Measurements from ENCODE around the gene C5orf63.
"Not testable (repeated sequence)": the region's sequence is repeated elsewhere in the genome, so short reads cannot be mapped to it uniquely, and the experiment has no call there.

Gene C5orf63

DNA sequence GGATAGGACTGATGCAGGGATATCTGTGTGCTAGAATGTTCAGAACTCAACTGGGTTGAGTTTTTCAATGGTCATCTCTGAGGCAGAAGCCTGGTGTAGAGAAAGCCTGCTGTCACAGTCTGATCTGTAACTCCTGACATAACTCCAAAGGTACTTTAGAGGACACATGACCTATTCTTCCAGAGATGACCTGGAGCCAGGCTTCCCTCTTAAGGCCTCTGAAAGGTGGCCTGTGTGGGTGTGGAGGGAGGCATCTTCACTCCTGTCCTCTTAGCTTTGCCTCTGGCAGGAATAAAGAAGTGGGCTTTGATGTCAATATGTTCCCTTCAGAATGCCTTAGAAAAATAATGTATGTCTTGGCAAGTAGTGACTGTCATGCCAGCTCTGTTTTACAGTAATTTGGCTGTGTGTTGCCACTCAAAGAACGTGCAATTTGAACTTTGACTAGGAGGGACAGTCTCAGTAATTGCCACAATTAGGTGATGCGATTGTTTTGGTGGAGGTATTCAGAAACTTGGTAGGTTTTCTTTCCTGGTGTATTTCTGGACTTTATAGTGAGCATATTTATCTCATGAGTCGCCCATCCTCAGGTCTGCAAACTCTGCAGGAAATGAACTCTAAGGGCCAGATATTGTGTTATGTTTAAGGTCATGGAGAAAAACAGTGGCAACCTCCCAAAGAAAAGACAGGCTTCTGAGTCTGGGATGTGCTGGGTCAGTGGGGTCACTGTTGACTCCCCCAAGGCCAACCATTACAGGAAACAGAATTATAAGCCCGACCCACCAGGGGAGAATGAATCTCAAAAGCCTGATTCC is 3.2 kb upstream of the C5orf63 start:
- DNase-seq (ENCODE audit: insufficient read length, low spot score): no peak
- no peak for FAIRE-seq

DNA sequence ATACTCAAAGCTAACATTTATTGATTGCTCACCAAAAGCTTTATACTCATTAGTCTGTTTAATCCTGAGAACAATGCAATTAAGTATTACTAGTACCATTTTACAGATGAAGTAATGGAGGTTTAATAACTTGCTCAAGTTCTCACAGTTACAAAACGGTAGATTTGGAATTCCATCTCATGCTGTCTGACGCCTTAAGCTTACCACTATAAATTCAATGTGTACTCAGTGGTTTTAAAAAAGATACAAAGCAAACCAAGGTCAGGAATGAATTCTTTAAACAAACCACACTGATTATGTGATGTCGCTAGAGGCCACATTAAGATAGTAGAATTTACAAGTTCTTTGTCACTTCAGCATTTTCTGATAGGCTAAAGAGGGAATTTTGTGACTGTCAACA is 1.2 kb upstream of the C5orf63 start:
- DNase-seq (ENCODE audit: insufficient read length, low spot score): no peak
- FAIRE-seq: no peak

DNA sequence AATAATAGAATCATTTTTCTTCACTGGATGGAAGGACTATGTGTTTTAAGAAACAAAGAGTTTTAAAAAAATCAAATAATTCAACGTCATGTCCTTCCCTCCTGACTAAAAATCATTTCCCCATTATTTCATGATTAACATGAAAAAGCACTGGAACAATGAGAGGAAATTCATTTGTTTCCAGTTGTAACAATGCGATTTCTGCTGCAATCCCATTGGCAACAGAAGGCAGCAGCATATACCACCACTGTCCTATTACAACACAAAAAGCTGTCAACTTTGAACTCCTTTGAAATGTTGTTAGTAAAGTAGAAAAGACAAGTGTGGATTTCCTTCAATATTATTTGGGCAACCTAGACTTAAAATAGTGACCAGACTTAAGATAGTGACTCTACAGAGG is 3.1 kb downstream of the C5orf63 start:
- DNase-seq (ENCODE audit: insufficient read length, low spot score): no peak
- peak; percentile 31 for FAIRE-seq

DNA sequence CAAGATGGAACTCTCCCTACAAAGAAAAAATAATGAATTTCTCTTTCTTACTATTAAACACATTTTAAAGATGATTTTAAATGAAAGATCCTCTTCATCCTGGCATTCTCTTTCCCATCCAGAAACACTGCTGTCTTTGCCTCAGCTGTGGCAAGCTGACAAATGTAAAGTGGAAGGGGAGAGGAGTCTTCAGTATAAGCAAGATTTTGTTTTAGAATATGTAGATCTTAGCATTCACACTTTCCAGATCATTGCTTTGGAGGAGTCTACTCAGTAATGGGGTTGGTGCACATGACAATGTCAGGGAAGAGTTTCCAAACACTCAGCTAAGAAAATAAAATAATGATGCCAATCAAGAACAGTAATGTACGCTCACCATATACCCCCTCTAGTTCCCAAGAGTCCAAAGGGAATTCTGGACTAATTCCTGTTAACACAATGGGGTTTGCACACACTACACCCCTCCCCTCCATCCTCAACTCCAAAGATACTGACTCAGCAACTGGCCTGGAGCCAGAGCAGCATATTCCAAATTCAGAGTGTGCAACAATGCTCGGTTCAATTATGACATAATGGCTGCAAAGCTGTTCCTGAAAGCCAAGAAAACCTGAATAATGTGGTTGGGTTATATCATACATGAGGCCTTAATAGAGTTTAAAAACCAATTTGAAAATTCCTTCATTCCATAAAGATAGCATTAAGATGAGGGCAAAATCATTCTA is 4.6 kb downstream of the C5orf63 start:
- no peak for DNase-seq (ENCODE audit: insufficient read length, low spot score)
- FAIRE-seq: no peak

DNA sequence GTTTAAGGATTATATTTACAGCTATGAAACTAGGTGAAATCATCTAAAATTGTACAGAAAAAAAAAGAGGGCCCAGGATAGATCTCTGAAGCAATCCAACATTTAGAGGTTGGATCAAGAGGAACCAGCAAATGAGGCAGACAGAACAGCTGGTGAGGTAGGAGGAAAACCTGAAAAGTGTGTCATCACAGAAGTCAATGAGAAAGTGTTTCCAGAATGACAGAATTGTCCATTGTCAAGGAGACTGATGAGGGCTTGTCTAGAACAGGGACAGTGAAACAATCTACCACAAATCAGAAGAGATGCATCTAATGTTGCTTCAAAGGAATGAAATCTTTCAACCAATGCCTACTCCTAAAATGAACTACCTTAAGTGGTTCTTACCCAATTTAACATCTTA is 6.6 kb downstream of the C5orf63 start:
- DNase-seq (ENCODE audit: insufficient read length, low spot score) (no peak), FAIRE-seq (no peak)

DNA sequence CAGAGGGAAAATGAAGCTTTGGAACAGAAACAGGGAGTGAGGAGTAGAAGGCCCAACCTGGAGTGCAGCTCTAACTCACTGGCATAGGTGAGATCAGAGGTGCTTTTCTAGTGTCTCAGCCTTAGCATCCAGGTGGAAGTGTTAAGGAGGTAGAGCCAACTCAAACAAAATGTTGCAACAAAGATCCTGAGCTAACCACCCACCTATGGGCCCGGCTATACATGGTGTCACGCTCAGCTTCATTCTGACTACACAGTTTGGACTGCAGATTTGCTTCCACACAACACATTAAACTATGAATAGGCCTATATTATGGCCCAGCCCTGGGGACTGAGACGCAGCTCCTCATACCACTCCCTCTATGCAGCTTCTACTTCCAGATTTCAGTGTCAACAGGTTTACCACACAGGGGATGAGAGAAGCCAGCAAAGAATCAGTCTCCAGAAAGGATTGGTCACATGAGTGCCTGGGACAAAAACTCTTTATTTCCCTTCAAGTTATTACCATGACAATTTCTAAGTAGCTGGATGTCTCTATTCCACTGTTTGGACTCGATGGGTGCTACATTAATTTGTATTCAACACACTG is 9.0 kb downstream of the C5orf63 start:
- DNase-seq (ENCODE audit: insufficient read length, low spot score) (no peak), FAIRE-seq (no peak)

DNA sequence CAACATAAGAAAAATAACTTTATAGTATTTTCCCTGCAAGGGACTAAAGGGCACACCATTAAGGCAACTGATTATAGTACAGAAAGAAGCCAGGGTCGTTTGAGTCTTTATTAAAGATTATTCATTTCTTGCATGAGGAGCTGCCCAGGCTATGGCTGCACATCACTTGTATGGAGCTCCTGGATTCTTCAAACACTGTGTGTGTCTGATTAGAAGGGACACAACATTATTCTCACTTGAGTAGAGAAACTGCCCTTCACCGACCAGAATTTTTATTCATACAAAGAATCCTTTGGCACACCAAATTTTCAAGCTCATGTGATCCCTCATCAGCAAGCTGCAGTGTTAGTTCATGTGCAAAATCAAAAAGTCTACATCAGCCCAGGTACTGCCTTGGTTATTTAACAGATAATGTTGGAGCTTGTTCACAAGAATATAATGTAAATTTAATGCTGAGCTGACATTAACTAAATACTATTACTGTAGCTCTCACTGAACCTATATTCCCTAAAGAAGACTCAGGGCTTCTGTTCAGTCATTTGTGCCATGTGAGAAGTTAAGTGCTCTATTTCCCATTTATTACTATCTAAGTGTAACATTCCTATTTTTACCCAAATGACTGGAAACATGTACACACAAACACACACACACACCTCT is 9.9 kb downstream of the C5orf63 start:
- FAIRE-seq (no peak), DNase-seq (ENCODE audit: insufficient read length, low spot score) (no peak)

DNA sequence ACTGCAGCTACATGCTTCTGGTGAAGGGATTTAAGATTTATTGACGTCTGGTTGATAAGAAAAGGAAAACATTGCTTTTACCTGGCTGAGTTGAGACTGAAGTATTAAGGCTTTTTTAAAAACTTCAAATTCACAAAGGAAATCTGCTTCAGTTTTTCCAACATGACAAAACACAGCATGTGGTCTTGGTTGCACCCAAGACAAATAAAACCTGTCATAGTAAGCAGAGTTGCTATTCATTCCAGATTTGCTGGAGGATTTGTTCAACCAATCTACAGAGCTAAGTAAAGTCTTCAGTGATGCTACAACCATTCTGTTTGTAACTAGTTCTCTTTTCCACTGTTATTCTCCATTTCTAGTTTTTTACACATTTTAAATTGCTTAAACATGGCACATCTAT is 11.3 kb downstream of the C5orf63 start:
- no peak for FAIRE-seq

DNA sequence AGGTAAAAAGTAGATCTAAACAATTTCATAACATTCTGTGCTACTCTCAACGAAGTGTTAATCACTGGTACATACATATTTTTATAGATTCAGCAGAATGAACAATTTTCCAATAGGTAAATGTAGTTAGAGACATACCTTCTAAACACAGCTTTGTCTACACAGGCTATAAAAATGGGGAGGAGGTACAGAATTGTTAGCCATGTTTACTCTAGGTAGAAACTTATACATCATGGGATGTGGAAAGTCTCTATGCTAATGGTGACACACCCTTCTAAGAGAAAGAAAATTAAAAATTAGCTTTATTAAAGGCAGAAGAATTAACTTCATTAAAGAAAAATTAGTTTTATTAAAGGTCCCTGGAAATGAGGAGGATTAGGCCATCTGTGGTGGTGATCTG is 11.8 kb downstream of the C5orf63 start:
- FAIRE-seq: no peak
- DNase-seq (ENCODE audit: insufficient read length, low spot score): no peak

More for the DNA sequence above, 11.3 kb downstream of the C5orf63 start:
- DNase-seq (ENCODE audit: insufficient read length, low spot score): no peak

DNA sequence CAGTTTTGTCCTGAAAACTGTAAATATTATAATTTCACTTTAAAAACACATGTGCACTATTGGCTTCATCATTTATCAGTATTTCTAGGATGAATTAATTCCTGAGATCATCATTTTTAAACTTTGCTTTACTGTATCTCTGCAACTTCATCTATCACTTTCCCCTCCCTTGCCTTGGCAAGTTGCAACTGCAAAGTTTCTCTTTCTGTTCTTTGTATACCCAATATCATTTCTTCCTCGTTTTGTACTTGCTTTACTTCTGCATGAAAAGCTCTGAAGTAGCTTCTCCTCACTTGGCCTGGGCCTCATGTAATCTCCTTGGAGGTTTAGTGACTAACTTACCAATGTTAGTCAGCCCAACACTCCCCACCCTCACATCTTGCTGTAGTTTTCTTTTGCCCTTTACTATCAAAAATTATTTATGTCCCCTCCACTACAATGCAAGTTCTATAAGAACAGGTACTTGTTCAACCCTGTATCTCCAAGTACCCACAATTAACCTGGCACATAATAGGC is 12.8 kb downstream of the C5orf63 start:
- no peak for FAIRE-seq
- DNase-seq (ENCODE audit: insufficient read length, low spot score): no peak

DNA sequence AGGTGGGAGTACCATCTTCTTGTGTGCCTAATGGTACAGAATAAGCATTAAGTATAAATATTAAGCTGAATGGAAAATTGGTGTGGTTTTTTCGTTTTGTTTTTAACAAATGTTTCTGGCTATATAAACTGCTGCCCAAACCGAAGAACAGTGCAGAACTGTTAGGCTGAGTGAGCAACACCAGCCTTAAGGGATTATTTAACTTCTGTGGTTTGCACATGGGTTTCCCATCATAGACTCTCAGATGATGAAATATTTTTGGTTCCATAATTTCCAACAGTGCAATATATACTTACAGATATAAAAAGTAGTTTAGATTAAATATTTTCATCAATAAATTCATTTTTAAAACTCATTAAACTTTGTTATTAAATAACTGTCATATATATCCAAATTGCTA is 16.4 kb downstream of the C5orf63 start:
- FAIRE-seq: no peak
- DNase-seq (ENCODE audit: insufficient read length, low spot score): no peak

DNA sequence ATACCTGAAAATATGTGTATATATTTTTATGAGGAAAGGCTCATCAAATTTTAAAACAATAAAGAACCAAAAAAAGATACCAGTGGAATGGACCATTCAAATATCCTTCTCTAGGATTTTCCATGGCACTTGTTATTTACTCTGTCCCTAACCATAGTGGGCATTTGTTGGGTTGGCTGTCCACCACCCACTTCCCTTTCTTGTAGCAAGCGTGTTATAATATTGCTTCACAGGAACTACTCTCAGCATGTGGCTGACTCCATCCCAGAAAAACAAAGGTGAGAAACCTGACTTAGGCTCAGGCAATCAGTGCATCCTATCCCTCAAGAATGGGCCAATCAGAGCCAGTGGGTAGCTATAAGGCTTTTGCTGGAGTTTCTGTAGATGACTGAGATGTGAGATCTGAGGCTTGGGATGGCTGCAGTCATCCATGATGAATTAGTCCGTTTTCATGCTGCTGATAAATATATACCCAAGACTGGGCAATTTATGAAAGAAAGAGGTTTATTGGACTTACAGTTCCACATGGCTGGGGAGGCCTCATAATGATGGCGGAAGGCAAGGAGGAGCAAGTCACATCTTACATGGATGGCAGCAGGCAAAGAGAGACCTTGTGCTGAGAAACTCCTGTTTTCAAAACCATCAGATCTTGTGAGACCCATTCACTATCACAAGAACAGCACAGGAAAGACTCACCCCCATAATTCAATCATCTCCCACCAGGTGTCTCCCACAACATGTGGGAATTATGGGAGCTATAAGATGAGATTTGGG is 17.2 kb downstream of the C5orf63 start:
- DNase-seq (ENCODE audit: insufficient read length, low spot score): no peak
- peak; percentile 33 for FAIRE-seq

DNA sequence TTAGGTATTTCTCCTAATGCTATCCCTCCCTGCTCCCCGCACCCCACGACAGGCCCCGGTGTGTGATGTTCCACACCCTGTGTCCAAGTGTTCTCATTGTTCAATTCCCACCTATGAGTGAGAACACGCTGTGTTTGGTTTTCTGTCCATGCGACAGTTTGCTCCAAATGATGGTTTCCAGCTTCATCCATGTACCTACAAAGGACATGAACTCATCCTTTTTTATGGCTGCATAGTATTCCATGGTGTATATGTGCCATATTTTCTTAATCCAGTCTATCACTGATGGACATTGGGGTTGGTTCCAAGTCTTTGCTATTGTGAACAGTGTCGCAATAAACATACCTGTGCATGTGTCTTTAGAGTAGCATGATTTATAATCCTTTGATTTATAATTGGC is 19.8 kb downstream of the C5orf63 start:
- FAIRE-seq; DNase-seq (ENCODE audit: insufficient read length, low spot score): not testable (repeated sequence)

DNA sequence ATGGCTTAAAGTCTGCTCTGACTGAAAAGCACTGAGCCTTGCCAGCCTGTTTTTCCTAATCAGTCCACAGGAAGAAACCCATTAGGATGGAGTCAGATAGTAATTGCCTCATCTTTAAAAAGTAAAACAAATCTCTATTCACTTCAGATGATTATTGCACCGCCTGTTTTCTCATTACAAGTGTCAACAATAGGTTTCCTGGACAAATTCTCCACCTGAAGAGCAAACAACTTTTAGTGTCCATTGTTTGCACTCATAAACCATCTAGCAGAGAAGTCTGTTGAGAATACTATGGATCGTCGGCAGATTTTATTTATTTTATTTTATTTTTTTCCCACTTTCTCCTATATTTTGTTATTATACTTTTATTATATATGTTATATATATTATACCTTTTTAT is 20.3 kb downstream of the C5orf63 start:
- no peak for FAIRE-seq
- no peak for DNase-seq (ENCODE audit: insufficient read length, low spot score)

DNA sequence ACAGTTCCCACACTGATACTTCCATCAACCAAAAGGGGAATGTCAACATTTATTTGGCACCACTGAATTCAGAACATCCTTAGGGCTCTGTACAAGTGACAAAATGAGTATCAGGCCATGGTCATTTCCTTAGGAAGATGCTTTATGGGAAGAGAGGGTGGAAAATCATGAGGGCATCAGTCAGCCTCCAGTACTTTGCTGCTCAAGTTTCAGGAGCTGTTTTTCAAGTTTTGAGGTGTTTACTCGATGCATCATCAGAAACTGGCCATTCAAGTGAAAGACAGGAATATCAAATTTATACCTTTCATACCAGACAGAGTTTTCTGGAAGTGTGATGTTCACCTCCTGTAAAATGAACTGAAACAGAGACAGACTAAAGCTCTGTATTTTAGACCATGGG is 21.7 kb downstream of the C5orf63 start:
- DNase-seq (ENCODE audit: insufficient read length, low spot score): no peak
- FAIRE-seq: no peak

DNA sequence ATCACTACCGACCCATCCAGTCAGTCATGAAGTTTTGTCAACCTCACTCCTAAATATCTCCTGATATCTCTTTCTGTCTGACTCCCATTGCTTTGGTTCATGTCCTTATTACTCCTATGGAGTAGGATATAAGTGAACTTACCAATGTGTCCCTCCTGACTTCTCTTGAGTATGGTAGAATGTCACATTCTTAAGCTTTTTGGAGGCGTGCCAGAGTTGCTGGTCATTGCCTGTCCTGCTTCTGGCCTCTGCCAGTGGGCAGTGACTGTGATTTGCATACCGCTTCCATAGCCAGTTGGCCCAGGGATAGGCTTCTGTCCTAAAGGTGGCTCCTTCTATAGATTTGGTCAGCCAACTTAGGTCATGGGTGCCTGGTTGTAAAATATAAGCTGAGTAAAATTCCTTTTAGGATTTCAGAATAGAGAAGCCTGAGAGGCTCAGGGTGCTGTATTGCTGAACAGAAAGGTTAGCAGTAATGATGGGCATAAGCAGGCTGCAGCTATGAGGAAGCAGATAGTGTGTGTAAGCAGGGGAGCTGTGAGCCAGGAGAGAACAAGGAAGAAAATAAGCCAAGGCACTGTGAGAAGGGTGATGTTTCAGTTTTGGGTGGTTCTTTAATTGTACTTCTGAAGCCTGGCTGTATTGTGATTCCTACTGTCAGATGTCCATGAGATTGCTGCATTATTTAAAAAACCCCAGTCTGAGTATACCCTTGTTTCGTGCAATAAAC is 26.8 kb downstream of the C5orf63 start:
- DNase-seq (ENCODE audit: insufficient read length, low spot score) (no peak), FAIRE-seq (no peak)

DNA sequence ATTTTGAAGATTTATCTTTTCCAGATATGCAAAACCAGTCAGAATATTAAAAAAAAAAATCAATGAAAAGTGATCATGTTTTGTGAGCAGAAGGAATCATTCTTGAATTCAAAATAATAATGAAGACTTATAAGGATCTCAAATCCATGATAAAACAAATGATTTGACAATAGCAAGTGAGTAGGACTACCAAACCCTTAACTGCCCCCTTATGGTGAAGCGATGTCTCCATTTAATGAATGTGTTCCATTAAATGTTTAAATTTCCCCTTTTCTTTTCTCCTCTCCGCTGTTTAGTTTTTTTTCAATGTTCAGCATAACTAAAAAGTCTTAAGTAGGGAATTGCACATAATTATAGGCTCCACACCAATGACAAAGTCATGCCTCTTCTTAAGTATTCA is 30.7 kb downstream of the C5orf63 start:
- DNase-seq (ENCODE audit: insufficient read length, low spot score): no peak
- FAIRE-seq: no peak

DNA sequence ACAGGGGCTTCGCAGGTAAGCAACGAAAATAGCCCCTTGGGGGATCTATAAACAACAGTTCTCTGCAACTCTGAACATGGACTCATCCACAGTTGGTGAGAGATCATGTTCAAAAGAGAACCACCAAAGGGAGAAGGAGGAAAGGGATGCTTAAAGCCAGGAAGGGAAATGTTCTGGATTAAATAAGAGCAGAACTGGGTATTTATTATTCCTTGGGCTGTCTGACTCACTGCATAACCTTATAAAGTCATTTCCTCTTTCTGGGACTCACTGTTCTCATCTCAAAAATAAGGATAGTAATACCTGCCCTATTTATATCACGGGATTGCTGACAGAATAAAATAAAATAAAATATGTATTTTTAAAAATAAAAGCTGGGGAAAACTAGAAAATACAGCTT is 31.7 kb downstream of the C5orf63 start:
- DNase-seq (ENCODE audit: insufficient read length, low spot score) (no peak), FAIRE-seq (no peak)

DNA sequence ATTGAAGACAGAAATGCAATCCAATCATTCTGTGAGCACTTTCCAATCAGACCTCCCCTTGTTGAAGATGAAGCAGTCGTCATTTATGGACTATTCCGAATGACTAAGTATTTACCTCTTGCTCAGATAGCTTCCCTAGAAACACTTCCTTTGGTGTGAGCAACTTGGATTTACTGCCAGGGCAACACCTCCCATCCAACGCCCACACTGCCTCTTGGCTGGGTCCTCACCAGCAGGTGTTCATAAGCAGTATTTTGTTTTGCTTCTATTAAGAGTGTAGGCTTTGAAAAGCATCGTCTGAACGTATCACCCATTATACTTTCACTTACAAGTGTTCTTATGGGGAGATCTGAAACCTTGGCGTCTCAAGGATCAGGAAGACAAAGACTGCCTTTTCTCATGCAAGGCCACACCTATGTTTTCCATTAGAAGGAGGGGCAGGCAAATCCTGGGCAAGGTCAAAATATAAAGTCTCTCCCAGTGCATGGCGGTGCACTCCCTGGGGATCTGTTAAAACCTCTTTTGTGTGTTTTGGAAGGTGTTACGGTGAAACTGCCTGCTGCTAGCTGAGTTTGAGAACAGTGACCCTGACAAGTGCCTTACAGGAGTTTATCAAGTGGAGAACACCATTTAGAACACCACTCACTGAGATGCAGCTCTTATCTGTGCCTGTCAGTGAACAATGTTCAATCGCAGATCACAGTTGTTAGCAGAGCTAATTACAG is 32.3 kb downstream of the C5orf63 start:
- no peak for DNase-seq (ENCODE audit: insufficient read length, low spot score)
- no peak for FAIRE-seq

Data from GM19239 (cell line).